Medulla oblongata (tissue), 1 donor: ENCODE results near the gene CEP85.
A peak's percentile ranks its signal among the peaks of the same experiment; 100 is the strongest.

Source experiments
- DNase-seq: peaks from one replicate; pipeline ENCODE4 v3.0.0-alpha.2; 2015; ENCODE audit errors: extremely low spot score

CEP85 gene

GRCh38 chr1:26233903-26234643, at the start of gene CEP85:
CEP85 (plus strand) TSS chr1:26234200; CDS start chr1:26239784, 5,584 bp downstream.
- peak; percentile 98 for DNase-seq

GRCh38 chr1:26184883-26185282, 49.1 kb upstream of the CEP85 start:
- no peak for DNase-seq

GRCh38 chr1:26187882-26188281, 46.1 kb upstream of the CEP85 start:
- DNase-seq: no peak

GRCh38 chr1:26188477-26188876, 45.5 kb upstream of the CEP85 start:
- DNase-seq: no peak

- no peak for DNase-seq
These were observed 44.7 kb upstream of the CEP85 start for GRCh38 chr1:26189331-26189730.

GRCh38 chr1:26189751-26190275, 44.2 kb upstream of the CEP85 start:
- no peak for DNase-seq

- DNase-seq: peak; percentile 19
These were observed 43.5 kb upstream of the CEP85 start, which contains the start of gene CATSPER4 for GRCh38 chr1:26190373-26190987. CATSPER4 (plus strand) TSS chr1:26190602; CDS start chr1:26190628, 26 bp downstream.

- no peak for DNase-seq
These were observed 42.3 kb upstream of the CEP85 start for GRCh38 chr1:26191739-26192138.

GRCh38 chr1:26195805-26196204, 38.2 kb upstream of the CEP85 start:
- DNase-seq: no peak

- no peak for DNase-seq
These were observed 36.7 kb upstream of the CEP85 start for GRCh38 chr1:26197301-26197700.

- no peak for DNase-seq
These were observed 36.2 kb upstream of the CEP85 start for GRCh38 chr1:26197813-26198212.

- no peak for DNase-seq
These were observed 33.6 kb upstream of the CEP85 start for GRCh38 chr1:26200413-26200812.

- no peak for DNase-seq
These were observed 30.2 kb upstream of the CEP85 start for GRCh38 chr1:26203642-26204318.

GRCh38 chr1:26210147-26210870, 23.7 kb upstream of the CEP85 start:
- DNase-seq: no peak

- no peak for DNase-seq
These were observed 21.3 kb upstream of the CEP85 start for GRCh38 chr1:26212726-26213125.

- no peak for DNase-seq
These were observed 20.6 kb upstream of the CEP85 start for GRCh38 chr1:26213335-26213905.

- DNase-seq: no peak
These were observed 18.8 kb upstream of the CEP85 start for GRCh38 chr1:26215246-26215645.

- DNase-seq: no peak
These were observed 15.0 kb upstream of the CEP85 start for GRCh38 chr1:26218906-26219494.

GRCh38 chr1:26220199-26220912, 13.6 kb upstream of the CEP85 start:
- DNase-seq: no peak

GRCh38 chr1:26221094-26221493, 12.9 kb upstream of the CEP85 start:
- DNase-seq: no peak
